Stimulated activated naive CD4-positive, alpha-beta T cell treated with Interleukin-2 at 50 U/mL for 16 hours (primary cell): ENCODE results near the gene TPK1.
"Not testable (repeated sequence)": the region's sequence is repeated elsewhere in the genome, so short reads cannot be mapped to it uniquely, and the experiment has no call there.

Experiments
- DNase-seq: peaks from one replicate; lab custom pipeline; 2025; lab: John Stamatoyannopoulos, UW

The TPK1 gene

GRCh38 chr7:144777005-144777839 is 58.6 kb downstream of the TPK1 start:
- no peak for DNase-seq

- no peak for DNase-seq
Observed at GRCh38 chr7:144776447-144776846, 59.4 kb downstream of the TPK1 start.

GRCh38 chr7:144775749-144776148 is 60.1 kb downstream of the TPK1 start:
- DNase-seq, result no peak

GRCh38 chr7:144771927-144772326 is 63.9 kb downstream of the TPK1 start:
- no peak for DNase-seq

GRCh38 chr7:144771174-144771573 is 64.7 kb downstream of the TPK1 start:
- no peak for DNase-seq

GRCh38 chr7:144769352-144769751 is 66.5 kb downstream of the TPK1 start:
- no peak for DNase-seq

- no peak for DNase-seq
Observed at GRCh38 chr7:144768633-144769032, 67.2 kb downstream of the TPK1 start.

- DNase-seq, result no peak
Observed at GRCh38 chr7:144763291-144763690, 72.6 kb downstream of the TPK1 start.

GRCh38 chr7:144762853-144763252 is 73.0 kb downstream of the TPK1 start:
- DNase-seq, result no peak

- no peak for DNase-seq
Observed at GRCh38 chr7:144761493-144761892, 74.4 kb downstream of the TPK1 start.

- DNase-seq, result no peak
Observed at GRCh38 chr7:144759653-144760052, 76.2 kb downstream of the TPK1 start.

- no peak for DNase-seq
Observed at GRCh38 chr7:144747936-144748335, 87.9 kb downstream of the TPK1 start.

GRCh38 chr7:144738708-144739314 is 97.0 kb downstream of the TPK1 start:
- no peak for DNase-seq

GRCh38 chr7:144738146-144738545 is 97.7 kb downstream of the TPK1 start:
- no peak for DNase-seq

- DNase-seq, result no peak
Observed at GRCh38 chr7:144736880-144737493, 98.9 kb downstream of the TPK1 start.

- no peak for DNase-seq
Observed at GRCh38 chr7:144735505-144736276, 100.2 kb downstream of the TPK1 start.

GRCh38 chr7:144731661-144732351 is 104.0 kb downstream of the TPK1 start:
- DNase-seq, result no peak

- DNase-seq, result no peak
Observed at GRCh38 chr7:144730224-144730623, 105.6 kb downstream of the TPK1 start.

GRCh38 chr7:144729226-144729625 is 106.6 kb downstream of the TPK1 start:
- no peak for DNase-seq

- DNase-seq, result no peak
Observed at GRCh38 chr7:144728551-144728950, 107.3 kb downstream of the TPK1 start.

GRCh38 chr7:144726840-144727239 is 109.0 kb downstream of the TPK1 start:
- not testable (repeated sequence) for DNase-seq

GRCh38 chr7:144725070-144725469 is 110.8 kb downstream of the TPK1 start:
- DNase-seq, result no peak
